IPS-NIHi11 (cell line): Measurements from ENCODE around the gene RAD51C.
"Not testable (repeated sequence)": the region's sequence is repeated elsewhere in the genome, so short reads cannot be mapped to it uniquely, and the experiment has no call there.

Source experiments
- DNase-seq: peaks from one replicate; pipeline ENCODE4 v3.0.0; 2012; ENCODE audit warnings: mixed read lengths, low spot score

The RAD51C gene

DNA sequence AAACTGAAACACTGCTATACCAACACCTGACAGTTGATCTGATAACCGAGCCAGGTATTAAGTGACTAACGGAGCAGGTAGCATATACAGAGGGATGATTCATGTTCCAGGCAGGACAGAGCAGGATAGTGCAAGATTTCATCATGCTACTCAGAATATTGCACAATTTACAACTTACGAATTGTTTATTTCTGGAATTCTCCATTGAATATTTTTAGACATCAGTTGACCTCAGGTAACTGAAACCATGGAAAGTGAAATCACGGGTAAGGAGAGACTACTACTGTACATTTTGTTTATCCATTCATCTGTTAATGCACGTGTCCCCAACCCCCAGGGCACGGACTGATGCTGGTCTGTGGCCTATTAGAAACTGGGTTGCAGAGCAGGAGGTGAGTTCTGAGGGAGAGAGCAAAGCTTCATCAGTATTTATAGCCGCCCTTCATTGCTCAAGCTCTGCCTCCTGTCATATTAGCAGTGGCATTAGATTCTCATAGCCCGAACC, 48.8 kb downstream of the RAD51C start:
- DNase-seq = no peak

DNA sequence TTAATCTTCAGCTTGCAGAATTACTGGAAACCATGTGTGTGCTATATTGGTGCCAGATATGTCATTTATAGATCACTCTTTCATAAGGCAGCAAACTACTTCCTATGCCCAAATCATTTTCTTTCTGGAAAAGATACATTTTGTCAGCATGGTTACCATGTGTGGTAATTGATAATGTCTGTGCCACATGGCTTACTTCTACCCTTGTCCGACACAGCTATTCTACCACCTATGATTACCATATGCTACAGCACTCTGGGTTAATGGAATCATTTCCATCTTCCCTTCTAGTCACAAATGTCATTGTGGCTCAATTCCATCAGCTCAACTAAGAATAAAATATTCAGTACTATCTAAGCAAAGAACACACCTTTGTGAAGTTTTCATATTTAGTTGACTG, 55.3 kb downstream of the RAD51C start:
- DNase-seq = no peak

DNA sequence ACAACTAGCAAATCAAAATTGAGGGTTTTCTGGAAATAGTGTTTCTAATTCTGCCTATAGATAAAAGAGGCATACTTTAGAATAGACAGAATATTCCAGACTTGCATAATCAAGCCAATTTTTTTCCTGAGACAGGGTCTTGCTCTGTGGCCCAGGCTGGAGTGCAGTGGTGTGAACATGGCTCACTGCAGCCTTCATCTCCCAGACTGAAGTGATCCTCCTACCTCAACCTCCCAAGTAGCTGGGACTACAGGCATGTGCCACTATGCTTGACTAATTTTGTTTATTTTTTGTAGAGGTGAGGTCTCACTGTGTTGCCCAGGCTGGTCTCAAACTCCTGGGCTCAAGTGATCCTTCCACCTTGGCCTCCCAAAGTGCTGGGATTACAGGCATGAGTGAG, 57.2 kb downstream of the RAD51C start:
- not testable (repeated sequence) for DNase-seq

DNA sequence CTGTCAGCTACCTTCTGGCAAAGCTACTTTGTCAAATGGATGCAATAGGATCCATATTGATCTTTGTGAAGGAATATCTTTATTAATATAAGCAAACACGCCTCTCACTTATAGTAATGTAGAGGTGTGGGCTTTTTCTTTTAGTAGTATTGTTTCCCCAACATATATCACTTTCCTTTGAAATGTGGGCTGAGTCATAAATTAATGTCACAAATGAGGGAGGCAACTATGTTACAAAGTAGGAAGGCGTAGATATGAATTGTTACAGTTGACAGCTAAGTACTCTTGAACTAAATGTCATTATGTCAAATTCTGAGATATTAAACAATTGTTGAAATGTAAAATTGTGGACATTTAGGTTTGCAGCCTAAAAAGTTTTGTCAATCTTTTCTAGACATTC, 60.6 kb downstream of the RAD51C start:
- no peak for DNase-seq

DNA sequence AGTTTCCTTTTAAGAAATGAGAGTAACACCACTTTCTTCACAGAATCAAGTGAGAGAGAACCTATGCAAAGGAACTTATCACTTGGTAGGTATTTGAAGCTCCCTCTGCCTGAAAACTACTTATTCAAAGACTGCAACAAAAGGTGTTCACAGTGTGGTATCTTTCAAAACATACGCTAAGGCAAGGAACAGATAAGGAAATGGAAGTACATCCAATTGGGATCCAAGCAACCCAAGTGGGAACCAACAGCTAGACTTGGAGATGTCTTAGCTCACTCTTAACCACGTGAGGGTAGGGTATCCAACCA, 62.8 kb downstream of the RAD51C start:
- no peak for DNase-seq

DNA sequence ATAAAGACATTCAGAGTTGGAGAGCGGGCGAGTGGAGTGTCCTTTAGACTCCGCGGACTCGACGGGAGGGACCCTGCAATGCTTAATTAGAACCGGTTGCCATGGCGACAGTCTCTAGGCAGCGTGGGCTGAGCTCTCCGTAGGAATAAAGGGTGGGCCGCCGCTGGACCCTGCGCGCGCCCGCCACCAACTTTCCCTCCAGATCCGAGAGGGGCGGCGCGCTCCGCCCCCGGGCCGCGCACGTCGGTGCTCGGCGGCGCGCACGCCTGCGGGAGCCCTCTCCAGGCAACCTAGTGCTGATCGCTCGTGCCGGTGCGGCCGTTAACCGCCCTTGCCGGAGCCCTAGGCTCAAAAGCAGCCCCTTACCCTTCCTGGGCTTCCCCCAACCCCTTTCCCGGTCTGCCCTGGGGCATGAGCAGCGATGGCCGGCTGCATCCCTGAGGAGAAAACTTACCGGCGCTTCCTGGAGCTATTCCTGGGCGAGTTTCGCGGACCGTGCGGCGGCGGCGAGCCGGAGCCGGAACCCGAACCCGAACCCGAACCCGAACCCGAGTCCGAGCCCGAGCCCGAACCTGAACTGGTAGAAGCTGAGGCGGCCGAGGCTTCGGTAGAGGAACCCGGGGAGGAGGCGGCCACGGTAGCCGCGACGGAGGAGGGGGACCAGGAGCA, 63.3 kb downstream of the RAD51C start, which contains the start of gene PPM1E:
TSS of gene PPM1E (plus strand) at position 278 of the 669 bp plus-strand sequence.
- peak; percentile 97 for DNase-seq

DNA sequence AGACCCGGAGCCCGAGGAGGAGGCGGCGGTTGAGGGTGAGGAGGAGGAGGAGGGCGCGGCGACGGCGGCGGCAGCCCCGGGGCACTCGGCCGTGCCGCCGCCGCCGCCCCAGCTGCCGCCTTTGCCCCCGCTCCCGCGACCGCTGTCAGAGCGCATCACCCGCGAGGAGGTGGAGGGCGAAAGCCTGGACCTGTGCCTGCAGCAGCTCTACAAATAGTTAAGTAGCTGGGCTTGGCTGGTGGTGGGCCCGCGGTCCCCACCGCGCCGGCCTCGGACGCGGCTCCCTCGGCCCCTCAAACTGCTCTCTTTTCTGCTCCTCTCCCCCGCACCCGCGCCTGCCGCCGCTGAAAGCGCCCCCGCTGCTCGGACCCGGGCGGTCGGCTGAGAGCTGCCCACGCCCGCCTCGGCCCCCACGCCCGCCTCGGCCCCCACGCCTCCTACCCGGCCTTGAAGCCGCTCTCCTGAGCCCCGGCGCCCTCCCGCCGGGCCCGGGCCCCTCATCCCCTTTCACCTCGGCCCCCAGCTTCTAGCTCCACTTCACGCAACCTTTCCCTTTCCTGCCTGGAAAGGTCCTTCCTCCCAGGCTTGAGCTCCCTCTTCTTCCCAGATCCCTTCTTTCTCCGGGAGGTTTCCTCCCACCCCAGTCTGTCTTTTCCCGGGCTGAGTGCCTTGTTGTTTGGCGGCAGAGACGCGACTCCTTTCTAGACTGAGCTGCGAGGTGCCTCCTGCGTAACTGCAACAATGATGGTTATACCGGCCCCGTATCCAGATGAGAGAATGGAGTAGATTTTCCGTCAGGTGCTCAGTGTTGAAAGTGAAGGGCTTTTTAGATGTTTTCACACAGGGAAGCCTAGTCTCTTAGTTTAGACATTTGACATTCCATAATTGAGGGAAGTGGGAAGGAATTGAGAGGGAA, 64.1 kb downstream of the RAD51C start:
- peak; percentile 54 for DNase-seq

DNA sequence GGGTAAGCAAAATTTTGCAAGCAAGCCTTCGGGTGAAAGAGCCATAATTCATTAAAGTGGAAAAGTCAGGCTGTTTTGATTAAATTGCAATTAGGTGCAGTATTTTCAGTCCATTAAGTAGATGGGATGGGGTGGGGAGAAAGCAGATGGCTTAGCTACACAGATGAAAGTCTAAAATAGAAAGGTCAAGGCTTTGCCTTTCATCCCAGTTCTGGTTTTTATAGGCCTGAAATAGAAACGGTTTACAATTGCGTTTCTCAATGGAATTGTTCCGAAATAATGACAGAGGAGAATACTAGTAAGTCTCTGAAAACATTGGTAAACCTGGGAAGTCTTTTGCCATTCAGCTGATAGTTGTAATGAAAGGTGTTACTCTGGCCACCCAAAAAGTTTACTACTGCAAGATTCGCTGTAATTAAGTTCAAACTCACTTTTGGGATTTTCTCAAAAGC, 64.8 kb downstream of the RAD51C start:
- DNase-seq = no peak

DNA sequence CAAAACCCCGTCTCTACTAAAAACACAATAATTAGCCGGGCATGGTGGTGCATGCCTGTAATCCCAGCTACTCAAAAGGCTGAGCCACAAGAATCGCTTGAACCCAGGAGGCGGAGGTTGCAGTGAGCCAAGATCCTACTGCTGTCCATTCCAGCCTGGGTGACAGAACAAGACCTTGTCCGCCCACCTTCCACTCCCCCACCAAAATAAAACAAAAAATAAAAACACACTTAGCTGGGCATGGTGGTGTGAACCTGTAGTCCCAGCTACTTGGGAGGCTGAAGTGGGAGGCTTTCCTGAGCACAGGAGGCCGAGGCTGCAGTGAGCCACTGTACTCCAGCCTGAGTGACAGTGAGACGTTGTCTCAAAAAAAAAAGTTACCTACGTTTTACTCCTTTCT, 66.5 kb downstream of the RAD51C start:
- DNase-seq = no peak

DNA sequence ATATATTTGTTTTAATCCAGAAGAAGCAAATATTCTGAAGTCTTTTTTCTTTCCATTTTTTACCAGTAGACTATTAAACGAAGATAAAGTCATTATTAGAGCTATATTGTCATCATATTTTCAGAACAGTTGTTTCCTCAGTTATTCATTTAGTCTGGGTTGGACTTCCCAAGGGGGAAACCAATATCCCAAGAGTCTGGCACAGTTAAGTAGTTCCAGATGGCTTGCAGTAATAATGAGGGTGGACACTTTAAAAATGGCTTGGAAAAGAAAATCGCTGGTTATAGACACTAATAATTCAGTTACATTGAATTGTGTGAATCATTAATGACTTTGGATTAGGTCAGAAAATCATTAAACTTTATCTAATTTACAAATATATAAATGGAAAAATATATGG, 67.1 kb downstream of the RAD51C start:
- no peak for DNase-seq

DNA sequence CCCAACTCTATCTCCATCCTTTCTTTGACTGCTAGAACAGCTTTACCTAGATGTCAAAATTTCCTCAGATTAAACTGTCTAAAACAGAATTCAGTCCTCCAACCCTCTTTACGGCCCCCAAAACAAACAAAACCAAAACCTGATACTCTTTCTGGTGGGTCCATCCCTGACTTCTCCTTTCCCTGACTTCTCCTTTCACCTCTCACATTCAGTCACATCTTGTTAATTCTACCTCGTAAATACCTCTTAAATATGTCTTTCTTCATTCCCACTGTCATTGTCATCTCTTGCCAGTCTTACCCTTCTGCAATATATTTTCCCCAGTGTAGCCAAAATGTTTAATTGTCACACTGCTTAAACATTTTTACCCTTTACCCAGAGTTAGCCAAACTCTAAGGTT, 67.8 kb downstream of the RAD51C start:
- no peak for DNase-seq

DNA sequence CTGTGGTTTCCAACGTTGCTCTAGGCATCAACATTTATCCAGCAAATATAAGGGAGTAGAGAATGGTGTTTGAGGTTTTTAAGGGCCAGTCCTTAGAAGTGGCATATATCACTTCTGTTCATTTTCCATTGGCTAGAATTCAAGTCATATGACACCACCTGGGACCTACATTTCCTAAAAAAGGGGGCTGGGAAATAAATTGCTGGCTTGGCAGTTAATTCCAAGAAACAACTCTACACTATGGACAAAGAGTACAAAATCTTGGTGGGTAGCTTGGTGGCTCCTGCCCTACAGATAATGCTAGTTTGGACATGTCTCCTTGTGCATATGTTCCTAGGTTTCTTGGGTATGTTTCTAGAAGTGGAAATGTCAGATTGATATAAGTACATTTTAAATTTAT, 70.9 kb downstream of the RAD51C start:
- no peak for DNase-seq

DNA sequence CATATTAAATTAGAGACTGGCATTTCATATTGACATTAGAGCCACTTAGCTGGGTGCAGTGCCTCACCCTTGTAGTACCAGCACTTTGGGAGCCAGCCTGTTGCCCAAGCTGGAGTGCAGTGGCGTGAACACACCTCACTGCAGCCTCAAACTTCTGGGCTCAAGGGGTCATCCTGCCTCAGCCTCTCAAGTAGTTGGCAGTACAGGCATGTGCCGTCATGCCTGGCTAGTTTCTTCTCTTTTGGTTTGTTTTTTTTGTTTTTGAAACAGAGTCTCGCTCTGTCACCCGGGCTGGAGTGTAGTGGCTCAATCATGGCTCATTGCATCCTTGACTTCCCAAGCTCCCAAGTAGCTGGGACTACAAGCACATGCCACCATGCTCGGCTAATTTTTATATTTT, 72.0 kb downstream of the RAD51C start:
- no peak for DNase-seq

DNA sequence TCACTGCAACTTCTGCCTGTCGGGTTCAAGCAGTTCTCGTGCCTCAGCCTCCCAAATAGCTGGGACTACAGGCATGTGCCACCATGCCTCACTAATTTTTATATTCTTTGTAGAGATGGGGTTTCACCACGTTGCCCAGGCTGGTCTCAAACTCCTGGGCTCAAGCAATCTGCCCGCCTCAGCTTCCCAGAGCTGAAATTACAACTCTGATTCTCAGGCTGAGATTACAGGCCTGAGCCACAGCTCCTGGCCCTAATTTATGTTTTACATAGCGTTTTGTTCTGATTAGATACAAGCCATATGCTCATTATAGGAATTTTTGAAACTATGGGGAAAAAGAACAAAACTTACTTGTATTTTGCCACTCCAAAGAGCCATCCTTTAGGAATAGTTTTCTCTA, 86.1 kb downstream of the RAD51C start:
- DNase-seq = not testable (repeated sequence)

DNA sequence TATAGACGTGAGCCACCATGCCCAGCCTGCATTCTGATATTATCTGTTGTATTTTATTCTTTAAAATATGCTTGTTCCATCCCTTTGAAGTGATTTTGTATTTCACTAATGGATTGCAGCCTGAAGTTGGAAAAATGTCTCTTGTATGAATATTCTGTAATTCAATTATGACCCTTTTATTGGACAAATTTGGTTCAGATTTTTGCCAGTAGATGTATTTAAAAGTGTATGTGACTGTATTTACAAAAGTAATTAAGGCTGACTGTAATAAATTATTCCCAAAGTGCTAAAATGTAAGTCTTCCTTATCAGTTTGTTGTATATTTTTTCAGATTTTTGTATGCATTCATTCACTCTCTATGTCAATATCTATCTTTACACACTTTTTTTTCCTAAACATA, 87.0 kb downstream of the RAD51C start:
- DNase-seq = no peak

DNA sequence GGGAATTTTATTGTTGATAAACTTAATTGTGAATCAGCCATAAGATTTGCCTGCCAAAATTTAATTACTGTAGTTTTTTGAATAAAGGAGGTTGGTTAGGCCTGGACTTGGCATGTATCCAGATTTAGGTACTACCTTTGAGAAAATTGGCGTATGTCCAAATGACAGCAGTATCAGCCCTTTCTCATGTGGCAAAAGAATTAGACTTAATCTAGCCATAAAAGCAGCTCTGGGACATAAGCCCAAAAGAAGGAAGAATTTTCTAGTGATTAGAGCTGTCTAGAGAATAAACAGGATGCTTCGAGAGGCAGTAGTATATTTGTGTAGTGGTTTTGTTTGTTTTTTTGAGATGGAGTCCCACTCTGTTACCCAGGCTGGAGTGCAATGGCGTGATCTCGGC, 91.0 kb downstream of the RAD51C start:
- DNase-seq = no peak

DNA sequence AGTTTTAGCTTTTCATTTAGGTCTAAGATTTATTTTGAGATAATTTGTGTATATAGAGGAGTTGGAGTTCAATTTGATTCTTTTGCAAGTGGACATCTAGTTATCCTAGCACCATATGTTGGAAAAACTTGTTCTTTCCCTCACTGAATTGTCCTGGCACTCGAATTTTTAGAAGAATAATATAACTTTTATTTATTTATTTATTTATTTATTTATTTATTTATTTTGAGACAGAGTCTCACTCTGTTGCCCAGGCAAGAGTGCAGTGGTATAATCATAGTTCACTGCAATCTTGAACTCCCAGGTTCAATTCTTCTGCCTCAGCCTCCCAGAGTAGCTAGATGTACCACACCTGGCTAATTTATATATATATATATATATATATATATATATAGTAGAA, 92.7 kb downstream of the RAD51C start:
- no peak for DNase-seq
